HG03575 (cell line): ENCODE measurements around the gene C1GALT1C1.
A peak's percentile ranks its signal among the peaks of the same experiment; 100 is the strongest.
"Not testable (repeated sequence)": the region's sequence is repeated elsewhere in the genome, so short reads cannot be mapped to it uniquely, and the experiment has no call there.

Source experiments
- ATAC-seq: cut with Tn5 transposase; IDR thresholded peaks from one replicate; pipeline ENCODE4 v1.9.1; 2021; ENCODE audit not compliant: unreplicated experiment, insufficient number of reproducible peaks, low FRiP score; ENCODE audit errors: extremely low read depth

Gene C1GALT1C1

DNA sequence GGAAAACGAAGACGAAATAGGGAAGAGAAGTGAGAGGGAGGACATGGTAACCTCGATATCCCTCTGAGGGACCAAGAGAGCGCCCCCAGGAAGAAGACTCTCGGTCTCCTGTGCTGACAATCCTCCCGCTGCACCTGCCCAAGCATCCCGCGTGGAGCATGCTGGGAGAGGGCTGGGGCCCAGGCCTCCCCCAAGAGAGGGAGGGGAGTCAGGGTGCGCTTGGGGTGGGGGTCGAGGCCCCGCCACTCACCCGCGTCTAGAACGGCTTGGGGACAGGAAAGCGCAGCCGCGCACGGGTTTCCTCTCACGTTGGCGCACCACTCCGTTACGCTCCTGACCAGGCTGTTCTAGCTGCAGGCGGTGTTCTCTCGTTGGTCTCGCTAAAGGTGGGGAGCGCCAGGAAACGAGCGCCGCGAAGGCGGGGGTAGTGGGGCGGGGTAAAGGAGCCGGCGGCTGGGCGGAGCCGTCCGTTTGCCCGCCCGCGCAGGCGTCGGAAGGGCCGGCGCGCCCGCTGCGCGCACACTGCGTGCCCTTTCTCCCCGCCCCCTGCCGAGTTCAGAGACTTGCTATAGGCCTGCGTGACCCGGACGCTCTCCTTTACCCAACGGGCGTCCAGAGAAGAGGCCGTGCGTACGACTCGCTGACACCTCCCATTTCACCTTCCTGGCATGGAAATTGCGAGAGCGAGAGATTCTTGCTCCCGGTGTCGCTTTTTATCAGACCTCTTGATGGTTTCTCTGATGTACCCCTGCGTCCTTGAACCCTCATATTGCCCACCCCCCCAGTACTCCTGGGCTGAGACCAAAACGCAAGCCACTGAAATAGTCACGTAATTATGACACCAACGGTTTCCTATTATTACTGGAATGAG lies at the start of gene C1GALT1C1:
Gene C1GALT1C1, minus strand, starts transcription at position 388 of the 871 bp plus-strand sequence. CDS start 2,888 bp downstream, outside the sequence.
- peak; percentile 89 for ATAC-seq

- ATAC-seq, result no peak
Observed at GRCh38 chrX:120677004-120677652, 47.3 kb upstream of the C1GALT1C1 start.

DNA sequence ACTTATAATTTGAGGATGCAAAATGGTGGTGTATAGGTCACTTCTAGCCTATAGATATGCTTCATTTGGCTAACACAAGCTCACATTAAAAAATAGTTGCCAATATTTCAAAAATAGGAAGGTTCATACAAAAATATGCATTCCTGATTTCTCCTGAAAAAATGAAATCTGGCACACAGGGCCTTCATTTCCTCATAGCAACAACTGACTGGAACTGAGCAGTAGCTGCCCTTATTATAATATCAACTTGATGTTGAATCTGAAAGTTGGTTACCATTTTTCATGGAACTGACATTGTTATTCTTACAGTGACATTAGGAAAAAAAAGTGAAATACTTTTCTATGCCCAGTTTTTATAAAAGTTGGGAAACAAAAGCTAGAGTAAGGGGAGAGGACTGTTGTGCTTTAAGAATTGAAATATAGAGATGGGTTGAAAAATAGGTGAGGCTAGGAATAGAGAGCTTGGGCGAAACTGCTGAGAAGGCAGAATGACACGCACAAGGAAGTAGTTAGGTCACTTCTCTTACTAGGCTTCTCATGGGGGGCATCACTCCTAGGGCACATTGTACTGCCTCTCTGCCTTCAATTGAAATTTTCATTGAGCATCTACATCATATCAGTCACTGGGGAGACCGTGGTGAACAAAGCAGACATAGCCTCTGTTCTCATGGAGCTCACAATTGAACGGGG lies 43.1 kb upstream of the C1GALT1C1 start:
- ATAC-seq, result no peak

GRCh38 chrX:120672389-120672788 lies 42.5 kb upstream of the C1GALT1C1 start:
- no peak for ATAC-seq

- no peak for ATAC-seq
Observed at GRCh38 chrX:120671963-120672362, 42.1 kb upstream of the C1GALT1C1 start.

DNA sequence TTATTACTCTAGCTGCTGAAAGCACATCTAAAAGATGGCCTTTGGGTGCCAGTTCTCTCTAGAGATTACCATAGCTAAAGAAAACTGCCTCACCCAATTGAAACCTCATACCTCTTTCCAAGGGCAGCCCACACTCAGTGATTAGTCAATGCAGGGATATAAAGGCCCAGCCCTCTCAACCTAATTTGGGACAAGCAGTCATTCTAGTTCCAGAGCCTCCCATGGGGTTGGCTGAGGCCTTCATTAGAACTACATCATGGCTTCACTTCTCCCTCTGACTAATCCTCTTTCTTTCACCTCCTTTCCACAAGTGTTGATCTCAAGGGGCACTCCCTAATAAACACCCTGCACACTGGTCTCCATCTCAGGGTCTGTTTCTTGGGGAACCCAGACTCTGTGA lies 38.5 kb upstream of the C1GALT1C1 start:
- no peak for ATAC-seq

- not testable (repeated sequence) for ATAC-seq
Observed at GRCh38 chrX:120664535-120664934, 34.7 kb upstream of the C1GALT1C1 start.

DNA sequence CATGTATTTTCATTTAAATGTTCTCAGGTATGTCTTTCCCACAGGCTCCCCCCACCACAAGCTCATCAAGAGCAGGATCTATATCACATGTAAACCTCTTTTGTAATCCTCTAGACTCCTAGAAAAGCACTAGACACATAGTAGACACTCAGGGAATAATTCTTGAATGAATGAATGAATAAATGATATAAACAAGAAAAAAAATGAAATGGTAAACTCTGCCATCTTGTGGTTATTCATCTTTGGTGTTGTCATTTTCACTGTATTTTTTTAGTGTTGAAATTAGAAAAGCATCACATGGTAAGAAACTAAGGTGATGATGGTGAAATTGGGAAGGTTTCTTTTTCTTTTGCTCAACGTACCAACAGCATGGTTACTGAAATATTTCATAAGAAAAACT lies 34.2 kb upstream of the C1GALT1C1 start:
- ATAC-seq, result no peak

DNA sequence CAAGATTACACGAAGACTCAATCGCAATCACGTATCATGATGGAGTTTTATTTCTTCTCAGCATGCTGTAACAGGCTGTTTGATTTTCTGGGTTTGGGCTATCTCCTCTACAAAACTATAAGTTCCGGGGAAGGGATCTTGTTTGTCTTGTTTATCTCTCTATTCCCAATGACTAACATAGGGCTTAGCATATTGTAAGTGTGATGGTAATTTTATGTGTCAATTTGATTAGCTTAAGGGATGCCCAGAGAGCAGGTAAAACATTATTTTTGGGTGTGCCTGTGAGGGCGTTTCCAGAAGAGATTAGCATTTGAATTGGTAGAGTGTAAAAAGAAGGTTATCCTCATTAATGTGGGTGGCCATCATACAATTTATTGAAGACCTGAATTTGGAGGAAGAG lies 32.8 kb upstream of the C1GALT1C1 start:
- ATAC-seq, result no peak

DNA sequence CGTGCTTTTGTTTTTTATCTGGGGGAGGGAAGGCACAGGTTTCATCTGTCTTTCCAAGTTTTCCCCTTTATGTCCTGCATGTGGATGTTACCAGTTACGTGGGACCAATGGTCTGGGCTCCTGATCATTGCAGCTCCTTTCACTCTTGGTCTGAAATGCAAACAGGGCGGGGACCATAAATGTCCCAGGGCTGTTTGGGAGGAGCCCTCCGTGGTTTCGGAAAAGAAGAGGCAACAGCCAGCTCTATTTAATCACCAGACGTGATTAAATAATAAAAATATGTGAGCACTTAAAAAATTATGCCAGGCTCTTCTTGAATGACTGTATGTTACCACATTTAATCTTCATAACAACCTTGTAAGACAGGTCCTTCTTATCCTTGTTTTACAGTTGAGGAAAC lies 30.8 kb upstream of the C1GALT1C1 start:
- ATAC-seq, result no peak

GRCh38 chrX:120653000-120653399 lies 23.1 kb upstream of the C1GALT1C1 start:
- no peak for ATAC-seq

GRCh38 chrX:120652256-120652655 lies 22.4 kb upstream of the C1GALT1C1 start:
- ATAC-seq, result not testable (repeated sequence)

DNA sequence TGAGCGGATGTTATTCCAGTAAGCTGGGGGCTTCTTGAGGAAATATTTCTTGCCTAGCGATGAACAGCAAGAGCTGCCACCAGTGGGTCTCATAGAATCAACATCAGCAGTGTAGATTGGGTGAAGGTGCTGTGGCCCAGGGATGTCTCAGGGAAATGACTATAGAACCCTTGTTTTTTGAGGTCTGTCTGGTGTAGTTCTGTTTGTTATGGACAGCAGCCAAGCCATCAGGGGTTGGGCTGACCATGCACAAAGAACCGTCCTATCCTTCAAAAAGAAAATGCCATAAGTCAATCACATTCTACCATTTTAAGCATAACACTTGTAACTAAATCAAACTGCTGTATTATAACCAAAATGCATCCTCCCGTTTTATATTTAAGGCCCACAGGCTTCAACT lies 17.3 kb upstream of the C1GALT1C1 start:
- ATAC-seq, result no peak

DNA sequence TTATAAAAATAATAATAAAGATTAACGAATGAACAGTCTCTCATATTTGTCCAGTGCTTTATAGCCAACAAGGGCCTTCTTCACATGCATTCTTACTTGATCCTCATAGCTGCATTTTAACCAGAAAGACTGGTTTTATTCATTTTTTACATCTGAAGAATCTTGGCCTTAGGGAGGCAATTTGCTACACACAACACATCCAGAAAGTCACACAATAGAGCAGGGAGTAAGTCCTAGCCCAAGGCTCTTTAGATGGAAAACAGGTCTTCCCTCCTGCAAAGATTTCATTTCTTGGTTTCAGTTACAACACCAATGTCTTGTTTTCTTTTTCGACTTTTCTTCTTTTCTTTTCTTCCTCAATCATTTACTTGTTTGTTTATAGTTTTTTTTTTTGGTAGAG lies 13.0 kb upstream of the C1GALT1C1 start:
- no peak for ATAC-seq

DNA sequence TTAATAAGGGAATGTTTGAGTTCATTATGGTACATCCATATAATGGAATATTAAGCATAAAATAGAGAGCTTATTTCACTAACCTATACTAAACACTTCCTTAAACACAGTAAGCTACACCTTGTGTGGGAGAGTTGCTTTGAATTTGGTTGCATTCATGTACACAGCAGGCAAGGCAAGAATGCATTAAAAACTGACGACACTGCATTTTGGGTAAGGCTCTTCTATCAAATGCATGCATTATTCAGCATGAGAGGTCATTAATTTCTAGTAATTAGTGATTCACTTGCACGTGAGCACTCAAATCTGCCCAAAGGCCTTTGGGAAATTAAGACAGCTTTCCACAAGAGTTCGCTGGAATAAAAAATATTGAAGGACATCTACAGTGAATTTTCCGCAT lies 8.8 kb upstream of the C1GALT1C1 start:
- no peak for ATAC-seq

GRCh38 chrX:120625371-120625770 lies 4.5 kb downstream of the C1GALT1C1 start:
- ATAC-seq, result no peak

GRCh38 chrX:120617996-120618630 lies 11.7 kb downstream of the C1GALT1C1 start:
- no peak for ATAC-seq

- ATAC-seq, result no peak
Observed at GRCh38 chrX:120614816-120615215, 15.0 kb downstream of the C1GALT1C1 start.

DNA sequence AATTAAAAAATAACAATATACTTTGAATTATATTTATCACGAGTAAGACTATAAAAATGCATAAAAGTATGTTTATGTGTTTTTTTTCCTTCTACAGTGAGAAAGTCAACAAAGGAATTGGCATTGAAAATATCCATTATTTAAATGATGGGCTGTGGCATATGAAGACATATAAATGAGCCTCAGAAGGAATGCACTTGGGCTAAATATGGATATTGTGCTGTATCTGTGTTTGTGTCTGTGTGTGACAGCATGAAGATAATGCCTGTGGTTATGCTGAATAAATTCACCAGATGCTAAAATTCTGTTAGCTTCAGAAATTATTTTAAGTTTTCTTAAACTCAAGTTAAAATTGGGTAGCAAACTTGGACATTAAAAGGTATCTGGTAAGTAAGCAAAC lies 17.8 kb downstream of the C1GALT1C1 start:
- no peak for ATAC-seq
